C4-2B (cell line): ENCODE data around the gene ASB3.

Source experiments
- H3K27ac ChIP-seq: fragments of 450-650 bp; 2 replicates; pipeline ENCODE4 v1.5.1; 2017
- CTCF ChIP-seq: fragments of 450-650 bp; conservative IDR thresholded peaks from 2 replicates; pipeline ENCODE4 v1.5.1; 2017; ENCODE audit warnings: mild to moderate bottlenecking
- ZFX ChIP-seq: fragments of 450-650 bp; IDR thresholded peaks from 2 replicates; pipeline ENCODE4 v1.6.1; 2017

Gene ASB3

GRCh38 chr2:53622141-53622540 lies 164.6 kb downstream of the ASB3 start:
- H3K27ac ChIP-seq = no peak overlapping the region
- TF ChIP-seq ZFX = no peak
- TF ChIP-seq CTCF = no peak

- no peak overlapping the region for H3K27ac ChIP-seq
- TF ChIP-seq ZFX (no peak), CTCF (no peak)
These were observed 165.8 kb downstream of the ASB3 start for GRCh38 chr2:53620981-53621380.
